T-helper 1 cell (primary cell): ENCODE results near the gene FANCC.
A peak's percentile ranks its signal among the peaks of the same experiment; 100 is the strongest.
"Not testable (repeated sequence)": the region's sequence is repeated elsewhere in the genome, so short reads cannot be mapped to it uniquely, and the experiment has no call there.

Experiments
- DNase-seq, 5 donors: peaks; one replicate each; pipeline ENCODE4 v3.0.0-alpha.2; 2012 to 2020

FANCC gene

DNA sequence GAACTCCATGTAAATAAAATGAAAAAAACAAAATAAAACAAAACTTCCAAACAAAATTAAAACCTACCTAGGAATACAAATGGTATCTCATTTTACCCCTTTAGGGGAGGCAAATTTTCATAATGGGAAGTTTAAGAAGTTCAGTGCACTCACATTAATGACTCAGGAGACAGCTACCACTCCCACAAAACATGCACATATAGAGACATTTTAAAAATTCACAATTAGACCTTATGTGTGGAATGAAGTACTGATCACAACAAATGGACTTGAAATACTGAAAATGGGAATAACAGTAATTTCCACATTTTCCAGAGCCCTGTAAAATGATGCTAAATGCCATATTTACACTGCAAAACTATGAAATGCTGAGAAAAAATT is 91.8 kb downstream of the FANCC start:
- DNase-seq: no peak

- no peak for DNase-seq
Observed at GRCh38 chr9:95225076-95225725, 92.3 kb downstream of the FANCC start.

DNA sequence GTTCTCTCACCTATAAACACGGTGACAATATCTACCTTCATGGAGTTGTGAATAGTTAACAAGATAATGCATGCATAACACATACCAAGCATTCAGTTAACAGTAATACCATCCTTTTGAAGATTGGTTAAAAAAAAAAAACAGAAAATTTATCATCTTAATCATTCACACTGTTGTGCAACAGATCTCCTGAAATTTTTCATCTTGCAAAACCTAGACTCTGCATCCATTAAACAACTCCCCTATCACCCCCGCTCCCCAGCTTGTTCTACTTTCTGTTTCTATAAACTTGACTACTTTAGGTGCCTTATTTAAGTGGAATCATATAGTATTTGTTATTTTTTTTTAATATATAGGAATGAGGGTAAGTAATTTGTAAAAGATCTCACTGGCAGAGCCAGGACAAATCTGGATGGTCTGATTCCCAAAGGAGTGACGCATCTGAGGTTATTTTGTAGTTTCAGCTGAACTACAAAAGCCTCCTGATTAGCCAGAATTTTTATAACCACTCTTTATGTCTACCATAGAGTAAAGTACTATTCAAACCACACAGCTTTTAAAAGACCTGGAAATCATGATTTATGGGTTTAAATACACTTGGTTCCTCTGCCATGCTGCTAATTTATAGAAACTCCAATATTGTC is 93.0 kb downstream of the FANCC start:
- no peak for DNase-seq

DNA sequence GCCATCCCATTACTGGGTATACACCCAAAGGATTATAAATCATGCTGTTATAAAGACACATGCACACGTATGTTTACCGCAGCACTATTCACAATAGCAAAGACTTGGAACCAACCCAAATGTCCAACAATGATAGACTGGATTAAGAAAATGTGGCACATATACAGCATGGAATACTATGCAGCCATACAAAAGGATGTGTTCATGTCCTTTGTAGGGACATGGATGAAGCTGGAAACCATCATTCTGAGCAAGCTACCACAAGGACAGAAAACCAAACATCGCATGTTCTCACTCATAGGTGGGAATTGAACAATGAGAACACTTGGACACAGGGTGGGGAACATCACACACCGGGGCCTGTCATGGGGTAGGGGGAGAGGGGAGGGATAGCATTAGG is 97.2 kb downstream of the FANCC start:
- not testable (repeated sequence) for DNase-seq

GRCh38 chr9:95218773-95219172 is 98.7 kb downstream of the FANCC start:
- DNase-seq: no peak

GRCh38 chr9:95217936-95218335 is 99.6 kb downstream of the FANCC start:
- DNase-seq: no peak

- DNase-seq: no peak
Observed at GRCh38 chr9:95215336-95215898, 102.1 kb downstream of the FANCC start.

- DNase-seq: no peak
Observed at GRCh38 chr9:95213117-95213516, 104.4 kb downstream of the FANCC start.

DNA sequence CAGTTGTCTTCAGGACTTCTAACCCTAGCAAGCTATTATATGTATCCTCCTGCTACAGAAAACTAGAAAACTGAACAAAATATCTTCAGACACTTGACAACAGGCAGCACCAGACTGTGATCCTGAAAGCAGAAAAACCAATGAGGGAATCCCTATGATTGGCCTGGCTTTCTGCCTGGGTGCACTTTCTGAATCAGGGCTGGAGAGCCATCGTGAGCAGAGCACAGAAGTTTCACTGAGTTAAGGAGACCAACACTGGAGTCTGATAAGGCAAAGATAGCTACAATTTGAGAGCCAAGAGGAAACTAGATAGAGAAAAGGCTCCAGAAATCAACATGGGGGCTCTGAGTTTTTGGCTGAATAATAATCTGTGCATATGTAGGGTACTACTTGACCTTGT is 106.5 kb downstream of the FANCC start:
- DNase-seq: no peak

DNA sequence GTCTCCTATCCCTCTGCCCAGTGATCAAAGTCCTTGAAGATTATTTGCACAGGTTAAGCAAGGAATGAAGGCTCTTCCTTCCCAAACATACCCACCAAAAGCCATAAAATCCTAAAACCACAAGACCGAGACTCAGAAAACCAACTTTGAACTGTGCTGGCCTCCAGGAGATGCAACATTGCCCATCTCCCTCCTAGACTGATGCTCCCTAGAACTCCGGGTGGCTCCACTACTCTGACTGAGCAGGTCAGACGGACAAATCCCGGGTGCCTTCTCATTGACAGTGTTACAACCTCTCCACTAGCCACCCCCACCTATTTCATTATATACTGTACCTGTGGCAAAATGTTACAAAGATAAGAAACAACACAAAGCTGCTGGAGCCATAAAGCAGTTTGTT is 110.1 kb downstream of the FANCC start:
- DNase-seq: no peak

DNA sequence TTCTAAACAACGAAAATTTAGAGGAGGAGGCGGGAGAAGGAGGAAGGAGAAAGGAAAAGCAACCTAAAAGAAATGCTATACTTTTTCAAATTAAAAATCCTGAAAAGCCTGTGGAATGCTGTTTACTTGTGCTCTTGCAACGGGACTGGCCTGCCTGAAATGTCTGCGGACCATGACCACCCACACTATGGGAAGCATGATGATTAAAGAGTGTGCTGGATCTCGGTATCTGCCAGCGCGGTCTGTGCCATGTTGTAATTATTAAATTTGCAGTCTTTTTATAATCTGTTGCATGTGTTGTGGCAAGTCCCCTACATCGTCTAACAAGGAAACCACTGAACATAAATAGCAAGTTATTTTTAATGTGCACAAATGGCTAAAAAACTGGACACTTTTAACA is 111.4 kb downstream of the FANCC start:
- DNase-seq: no peak

DNA sequence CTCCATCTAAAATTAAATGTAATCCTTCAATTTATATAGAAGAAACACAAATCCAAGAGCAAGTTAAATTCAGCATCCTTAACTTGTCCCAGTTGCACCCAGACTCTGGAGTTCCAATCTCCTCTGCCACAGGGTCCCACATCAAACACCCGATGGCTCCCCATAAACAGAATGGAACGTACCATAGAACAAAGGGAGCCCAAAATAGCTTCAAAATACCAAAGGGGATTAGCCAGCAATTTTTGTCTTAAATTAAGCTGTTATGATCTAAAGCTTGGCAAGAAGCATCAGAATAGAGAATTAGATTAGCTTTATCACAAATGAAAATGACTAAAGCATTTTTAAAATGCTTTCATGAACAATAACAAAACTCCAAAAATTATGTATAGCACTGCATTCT is 112.8 kb downstream of the FANCC start:
- DNase-seq: no peak

DNA sequence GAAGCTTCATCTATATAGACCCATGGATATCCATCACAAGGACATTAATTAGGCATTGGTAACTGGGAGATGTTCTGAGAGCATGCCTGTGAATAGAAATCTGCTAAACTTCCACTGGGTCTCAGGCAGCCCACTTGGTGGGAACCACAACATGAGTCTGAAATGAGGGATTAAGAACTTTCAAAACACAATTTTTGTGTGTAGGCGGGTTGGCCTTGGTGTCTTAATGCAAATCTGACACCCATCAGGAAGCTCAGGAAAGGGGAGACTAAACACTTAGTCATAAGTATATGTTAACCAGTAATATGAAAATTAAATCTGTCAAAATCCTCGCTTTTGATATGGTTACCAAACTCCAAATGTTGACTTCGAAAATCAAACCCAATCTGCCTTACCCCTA is 113.2 kb downstream of the FANCC start:
- DNase-seq: no peak

GRCh38 chr9:95203019-95203418 is 114.5 kb downstream of the FANCC start:
- DNase-seq: not testable (repeated sequence)

GRCh38 chr9:95202076-95202681 is 115.3 kb downstream of the FANCC start:
- no peak for DNase-seq

- DNase-seq: no peak
Observed at GRCh38 chr9:95201206-95201605, 116.3 kb downstream of the FANCC start.

GRCh38 chr9:95197692-95198271 is 119.7 kb downstream of the FANCC start:
- no peak for DNase-seq

DNA sequence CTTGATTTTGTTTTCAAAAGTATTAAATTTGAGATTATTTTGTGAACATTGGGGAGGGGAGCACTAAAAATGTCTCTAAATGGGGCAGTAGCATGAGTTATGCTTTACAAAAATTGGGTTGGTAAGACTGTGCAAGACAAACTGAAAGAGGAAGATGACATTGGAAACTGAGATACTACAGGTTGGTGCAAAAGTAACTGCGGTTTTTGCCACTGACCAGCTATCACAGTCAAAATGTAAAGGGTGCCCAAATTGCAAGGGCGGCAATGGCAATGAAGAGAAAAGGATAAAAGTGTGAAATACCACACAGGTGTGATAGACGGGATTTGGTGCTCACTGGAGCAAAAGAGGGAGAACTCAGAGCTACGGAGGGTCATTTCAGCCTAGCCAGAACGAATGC is 124.0 kb downstream of the FANCC start:
- DNase-seq: no peak

DNA sequence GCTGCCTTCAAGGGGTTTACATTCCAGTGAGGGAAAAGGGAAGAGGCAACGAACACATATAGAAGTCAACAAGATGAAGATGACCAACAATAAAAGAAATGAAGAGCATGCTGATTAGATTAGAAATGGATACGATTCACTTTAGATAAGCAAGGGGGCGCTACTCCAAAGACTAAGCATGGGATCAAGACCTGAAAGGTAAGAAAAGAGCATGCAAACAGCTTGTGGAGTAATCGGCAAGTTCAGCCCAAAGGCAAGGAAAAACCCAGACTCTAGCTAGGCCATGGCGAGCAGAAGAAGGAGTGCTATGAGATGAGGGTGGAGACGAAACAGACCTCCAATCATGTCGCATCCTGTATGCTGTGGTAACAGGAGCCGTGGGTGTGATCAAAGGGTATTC is 124.4 kb downstream of the FANCC start:
- DNase-seq: no peak

GRCh38 chr9:95192631-95193030 is 124.9 kb downstream of the FANCC start:
- no peak for DNase-seq

- DNase-seq: no peak
Observed at GRCh38 chr9:95190413-95190812, 127.1 kb downstream of the FANCC start.

GRCh38 chr9:95189251-95190098 is 128.0 kb downstream of the FANCC start:
- peak in 1 of 5 donors; percentile 79 for DNase-seq

GRCh38 chr9:95188459-95188858 is 129.1 kb downstream of the FANCC start:
- DNase-seq: no peak
